DMS114 treated with DMSO at 0.1 percent for 48 hours (cell line): ENCODE data around the gene DOK1.
A peak's percentile ranks its signal among the peaks of the same experiment; 100 is the strongest.

ENCODE experiments used
- DNase-seq: peaks from one replicate; lab custom pipeline; 2025; ENCODE audit not compliant: unreplicated experiment; lab: John Stamatoyannopoulos, UW

The DOK1 gene

DNA sequence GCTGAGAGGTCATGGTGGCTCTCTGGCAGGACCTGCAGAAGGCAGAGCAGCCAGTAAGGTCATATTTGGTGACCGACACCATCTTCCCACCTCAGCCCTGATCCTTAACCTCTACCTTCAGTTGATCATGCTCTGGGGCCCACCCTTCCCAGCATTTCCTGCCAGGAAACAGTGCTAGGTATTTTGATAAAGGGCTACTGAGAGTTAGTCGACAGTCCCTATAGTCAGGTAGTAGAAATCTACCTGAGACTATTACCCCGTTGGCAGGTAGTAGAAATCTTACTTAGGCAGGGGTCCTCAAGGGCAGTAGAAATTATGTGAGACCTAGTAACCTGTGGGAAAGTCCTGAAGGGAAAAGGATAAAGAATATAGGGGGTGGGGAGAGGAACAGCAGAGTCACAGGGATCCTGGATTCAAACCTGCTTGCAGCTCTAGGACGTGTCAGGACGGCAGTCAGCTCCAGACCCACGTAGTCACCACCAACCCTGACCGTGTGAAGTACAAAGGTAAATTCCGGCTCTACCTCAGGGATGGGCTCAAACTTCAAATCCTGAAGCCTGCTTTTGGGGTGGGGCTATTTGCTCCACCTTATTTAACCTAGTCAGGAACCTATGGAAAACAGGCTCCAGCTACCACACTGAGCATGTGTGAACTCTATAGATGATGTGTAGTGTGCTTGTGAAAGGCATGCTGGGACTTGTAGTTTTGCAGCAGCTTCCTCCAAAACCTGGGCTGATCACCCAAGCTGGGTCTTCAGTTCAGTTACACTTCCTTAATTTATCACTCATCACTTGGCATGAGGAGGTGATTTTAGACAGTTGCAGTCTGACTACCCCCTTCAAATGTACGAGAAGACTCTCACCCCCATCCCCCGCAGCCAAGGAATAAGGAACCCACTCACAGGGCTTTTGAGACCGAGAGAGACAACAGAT is 28.5 kb upstream of the DOK1 start, which contains the start of gene DQX1:
TSS of gene DQX1 (minus strand) at position 515 of the 932 bp plus-strand sequence. CDS start at position 13, 502 bp downstream.
- peak; percentile 66 for DNase-seq

DNA sequence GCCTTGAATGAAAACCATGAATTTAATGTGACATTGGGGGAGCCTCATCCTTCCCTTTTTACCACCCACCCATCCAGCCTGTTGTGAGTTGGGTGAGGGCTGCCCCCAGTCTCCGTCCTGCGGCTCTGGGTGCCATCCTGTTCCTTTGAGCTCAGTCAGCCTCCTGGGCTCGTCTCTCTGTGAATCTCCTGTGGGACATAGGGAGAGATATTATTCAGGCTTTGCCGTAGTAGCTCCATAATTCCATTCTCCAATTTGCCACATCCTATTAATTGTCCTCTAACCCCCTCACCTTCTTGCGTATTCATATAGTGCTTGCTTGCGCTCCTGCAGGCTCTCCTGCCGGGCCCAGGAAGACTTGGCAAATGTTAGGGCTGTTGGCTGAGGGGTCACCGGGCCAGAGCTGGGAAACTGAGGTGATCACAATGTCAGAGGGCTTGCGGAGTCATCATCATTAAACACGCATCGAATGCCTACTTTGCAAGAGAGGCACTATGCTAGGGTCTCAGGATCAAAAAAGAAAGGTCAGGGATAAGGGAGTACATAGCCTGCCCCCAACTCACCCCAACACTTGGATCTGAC is 27.8 kb upstream of the DOK1 start:
- no peak for DNase-seq

DNA sequence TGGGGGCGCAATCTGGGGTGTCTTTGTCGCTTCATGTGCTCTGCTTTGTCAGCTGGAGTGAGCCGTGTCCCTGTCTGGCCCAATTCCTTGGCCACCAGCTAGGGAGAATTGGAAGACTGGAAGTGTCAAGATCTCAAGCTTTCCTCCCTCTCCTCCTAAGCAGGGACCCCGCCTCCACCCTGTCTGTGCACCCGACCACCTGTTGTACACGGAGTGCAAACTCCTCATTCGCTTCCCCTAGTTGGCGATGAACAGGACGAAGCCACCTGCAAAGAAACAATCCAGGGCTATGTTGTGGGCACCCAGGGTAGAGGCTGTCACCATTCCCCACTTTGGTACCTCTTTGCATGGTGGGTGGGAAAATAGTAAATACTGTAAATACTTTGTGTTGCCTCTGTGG is 26.8 kb upstream of the DOK1 start:
- DNase-seq: no peak

DNA sequence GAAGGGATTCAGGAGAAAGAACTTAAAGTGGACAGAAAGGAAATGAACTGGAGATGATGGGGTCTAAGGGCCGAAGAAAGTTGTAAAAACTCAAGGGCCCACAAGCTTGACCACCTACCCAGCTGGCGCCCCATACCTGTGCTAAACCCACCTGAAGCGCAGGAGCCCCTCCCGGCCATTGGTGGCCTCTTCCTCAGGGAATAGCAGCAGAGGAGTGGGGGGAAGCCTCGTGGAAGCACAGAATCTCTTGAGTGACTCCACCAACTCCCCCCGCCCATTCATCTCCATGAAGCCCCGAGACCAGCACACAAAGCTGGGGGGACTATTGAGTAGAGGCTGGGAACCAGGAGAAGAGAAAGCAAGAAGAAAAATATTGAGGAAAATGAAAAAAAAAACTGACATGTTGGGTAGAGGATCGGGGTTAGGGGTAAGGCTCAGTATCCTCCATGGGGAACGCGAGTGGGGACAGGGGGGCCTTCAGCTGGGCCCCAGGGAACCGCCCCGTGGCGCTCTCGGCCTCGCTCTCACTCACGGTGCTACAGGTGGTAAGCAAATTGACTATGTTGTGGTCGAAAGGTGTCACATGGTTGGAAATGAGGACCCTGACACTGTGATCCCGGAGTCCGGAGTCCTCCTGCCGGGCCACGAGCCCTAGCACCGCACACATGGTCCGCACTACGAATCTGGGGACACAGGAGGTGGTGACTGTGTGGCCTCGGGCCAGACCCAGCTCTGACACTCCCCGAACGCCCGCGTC is 25.7 kb upstream of the DOK1 start:
- DNase-seq: no peak

DNA sequence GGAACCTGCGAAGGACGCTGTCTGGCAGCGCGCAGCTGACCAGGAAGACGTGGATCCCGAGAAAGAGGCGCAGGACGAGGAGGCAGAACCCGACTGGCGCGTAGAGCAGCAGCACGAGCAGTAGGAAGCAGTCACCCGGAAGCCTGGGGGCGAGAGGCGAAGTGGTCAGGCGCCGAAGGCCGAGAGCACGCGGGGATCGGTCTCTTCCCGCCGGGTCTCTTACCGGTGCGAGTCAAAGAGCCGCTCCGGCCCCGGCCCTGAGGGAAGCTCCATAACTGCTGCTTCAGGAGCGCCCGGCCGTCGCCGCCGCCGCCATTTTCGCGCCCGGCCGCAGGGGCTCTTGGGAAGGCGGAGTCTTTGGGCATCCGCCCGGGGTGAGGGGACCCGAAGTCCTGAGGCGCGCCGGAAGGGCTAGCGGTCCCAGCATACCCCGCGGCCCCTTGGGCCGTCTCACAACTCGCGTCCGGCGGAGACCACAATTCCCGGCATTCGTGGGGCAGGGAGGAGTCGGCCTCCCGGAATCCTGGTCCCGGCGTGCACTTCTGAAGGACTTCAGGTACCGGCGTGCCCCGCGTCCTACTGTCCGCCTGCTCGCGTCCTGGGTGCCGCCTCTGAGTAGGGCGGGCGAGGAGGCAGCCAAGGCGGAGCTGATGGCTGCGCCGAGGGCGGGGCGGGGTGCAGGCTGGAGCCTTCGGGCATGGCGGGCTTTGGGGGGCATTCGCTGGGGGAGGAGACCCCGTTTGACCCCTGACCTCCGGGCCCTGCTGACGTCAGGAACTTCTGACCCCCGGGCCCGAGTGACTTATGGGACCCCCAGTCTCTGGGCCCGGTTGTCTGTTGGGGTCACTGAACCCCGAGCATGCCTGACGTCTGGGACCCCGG is 24.9 kb upstream of the DOK1 start, which contains the start of the genes AUP1 and HTRA2:
TSS of gene AUP1 (minus strand) at position 350 of the 882 bp plus-strand sequence. CDS start at position 273, 77 bp downstream.
TSS of gene HTRA2 (plus strand) at position 577 of the 882 bp plus-strand sequence. CDS start at position 651, 74 bp downstream.
- DNase-seq: peak; percentile 96

DNA sequence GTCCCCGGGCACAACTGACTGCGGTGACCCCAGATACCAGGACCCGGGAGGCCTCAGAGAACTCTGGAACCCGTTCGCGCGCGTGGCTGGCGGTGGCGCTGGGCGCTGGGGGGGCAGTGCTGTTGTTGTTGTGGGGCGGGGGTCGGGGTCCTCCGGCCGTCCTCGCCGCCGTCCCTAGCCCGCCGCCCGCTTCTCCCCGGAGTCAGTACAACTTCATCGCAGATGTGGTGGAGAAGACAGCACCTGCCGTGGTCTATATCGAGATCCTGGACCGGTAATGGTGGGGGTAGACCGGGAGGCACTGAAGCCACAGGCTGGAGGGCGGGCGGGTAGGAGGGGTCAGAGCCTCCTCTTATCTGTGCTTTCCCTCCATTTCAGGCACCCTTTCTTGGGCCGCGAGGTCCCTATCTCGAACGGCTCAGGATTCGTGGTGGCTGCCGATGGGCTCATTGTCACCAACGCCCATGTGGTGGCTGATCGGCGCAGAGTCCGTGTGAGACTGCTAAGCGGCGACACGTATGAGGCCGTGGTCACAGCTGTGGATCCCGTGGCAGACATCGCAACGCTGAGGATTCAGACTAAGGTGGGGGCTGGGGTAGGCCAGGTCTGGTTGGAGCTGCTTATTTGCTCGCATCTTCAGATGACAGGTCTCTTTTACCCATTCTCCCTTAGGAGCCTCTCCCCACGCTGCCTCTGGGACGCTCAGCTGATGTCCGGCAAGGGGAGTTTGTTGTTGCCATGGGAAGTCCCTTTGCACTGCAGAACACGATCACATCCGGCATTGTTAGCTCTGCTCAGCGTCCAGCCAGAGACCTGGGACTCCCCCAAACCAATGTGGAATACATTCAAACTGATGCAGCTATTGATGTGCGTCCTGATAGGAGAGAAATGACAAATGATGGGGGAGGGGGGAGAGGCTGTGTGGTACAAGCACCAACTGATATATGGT is 24.0 kb upstream of the DOK1 start:
- no peak for DNase-seq

DNA sequence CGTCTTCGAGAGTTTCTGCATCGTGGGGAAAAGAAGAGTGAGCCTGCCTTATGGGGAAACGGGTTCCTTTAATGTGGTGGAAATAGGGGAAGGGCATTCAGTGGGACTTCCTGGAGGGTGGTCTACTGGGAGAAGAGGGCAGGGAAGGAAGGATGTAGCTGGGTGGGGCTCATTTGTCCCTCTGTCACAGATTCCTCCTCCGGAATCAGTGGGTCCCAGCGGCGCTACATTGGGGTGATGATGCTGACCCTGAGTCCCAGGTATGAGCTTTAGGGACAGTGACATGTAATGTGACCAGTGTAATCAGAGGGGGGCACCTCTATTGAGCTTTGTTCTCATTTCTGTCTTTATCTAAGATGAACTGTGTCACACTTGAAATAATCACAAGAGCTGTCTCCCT is 22.9 kb upstream of the DOK1 start:
- DNase-seq: no peak

DNA sequence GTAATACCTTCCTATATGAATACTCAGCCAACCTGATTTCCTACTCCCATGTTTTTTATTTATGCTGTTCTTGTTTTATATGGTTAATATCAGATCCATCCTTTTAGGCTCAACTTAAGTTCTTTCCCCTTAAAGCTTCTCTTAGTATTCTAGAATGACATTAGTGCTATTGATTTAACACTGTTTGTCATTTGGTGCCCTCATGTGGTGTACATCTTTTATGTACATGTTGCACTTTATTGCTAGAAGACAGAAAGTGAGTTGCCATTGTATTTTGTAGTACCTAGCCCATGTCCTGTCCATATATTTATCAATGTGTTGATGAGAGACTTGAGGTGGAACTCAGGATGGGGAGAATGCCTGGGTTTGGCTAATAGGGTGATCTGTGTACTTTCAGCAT is 22.3 kb upstream of the DOK1 start:
- peak; percentile 70 for DNase-seq

DNA sequence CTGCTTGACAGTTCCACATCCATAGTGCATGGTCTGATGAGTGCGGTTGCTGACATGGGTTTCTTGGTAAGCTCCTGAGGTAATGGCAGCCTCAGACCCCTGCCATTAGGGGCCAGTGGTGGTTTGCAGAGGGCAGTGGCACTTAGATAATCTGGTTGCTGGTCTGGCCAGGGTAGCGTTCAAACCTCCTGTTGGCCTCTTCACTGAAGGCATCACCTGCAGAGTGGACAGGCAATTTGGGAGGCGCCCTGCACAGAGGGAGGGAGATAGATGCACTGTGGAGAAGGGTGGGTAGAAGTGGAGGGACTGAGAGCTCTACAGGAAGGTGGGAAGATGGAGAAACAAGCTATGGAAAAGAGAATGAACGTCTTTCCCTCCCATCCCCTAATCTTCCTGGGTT is 21.1 kb upstream of the DOK1 start:
- DNase-seq: no peak

DNA sequence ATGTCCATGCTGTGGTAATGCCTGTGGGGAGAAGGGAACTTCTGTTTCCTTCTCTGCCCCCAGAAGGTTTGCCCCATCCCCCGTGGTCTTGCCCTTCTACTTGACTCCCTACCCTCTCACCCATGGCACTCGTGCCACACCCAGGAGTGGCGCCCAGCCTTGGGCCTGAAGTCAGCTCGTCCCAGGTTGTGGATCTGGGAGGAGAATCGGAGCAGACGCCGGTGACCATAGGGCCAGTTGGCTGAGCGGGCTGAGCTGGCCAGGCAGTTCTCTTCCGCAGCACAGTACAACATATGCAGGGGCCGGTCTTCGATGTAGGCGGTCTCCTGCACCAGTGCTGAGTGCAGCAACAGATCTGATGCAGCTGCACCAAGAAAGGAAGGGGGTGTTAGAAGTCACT is 20.1 kb upstream of the DOK1 start:
- no peak for DNase-seq

DNA sequence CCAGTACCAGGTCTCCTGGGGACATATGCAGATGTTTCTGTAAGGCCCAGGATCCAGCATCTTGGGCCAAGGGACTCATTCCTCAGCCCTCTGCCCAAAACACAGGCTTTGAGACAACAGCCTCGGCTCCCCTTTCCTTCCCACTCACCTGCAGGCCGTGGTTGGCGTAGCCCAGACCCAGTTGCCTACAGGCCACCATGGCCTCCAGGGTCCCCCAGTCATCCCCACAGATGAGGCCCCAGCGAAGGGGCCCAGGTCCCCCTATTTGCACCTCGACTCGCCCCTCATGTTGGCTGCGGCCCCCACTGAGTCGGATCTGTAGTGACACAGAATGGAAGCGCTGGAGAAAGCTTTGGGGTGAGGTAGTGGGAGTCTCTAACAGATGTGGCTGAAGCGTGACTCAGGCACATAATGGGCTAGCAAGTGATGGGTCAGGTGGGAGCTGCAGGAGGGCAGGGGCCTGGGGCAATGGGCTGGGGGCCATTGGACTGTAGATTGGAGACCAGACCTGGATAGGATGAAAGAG is 19.0 kb upstream of the DOK1 start:
- no peak for DNase-seq

DNA sequence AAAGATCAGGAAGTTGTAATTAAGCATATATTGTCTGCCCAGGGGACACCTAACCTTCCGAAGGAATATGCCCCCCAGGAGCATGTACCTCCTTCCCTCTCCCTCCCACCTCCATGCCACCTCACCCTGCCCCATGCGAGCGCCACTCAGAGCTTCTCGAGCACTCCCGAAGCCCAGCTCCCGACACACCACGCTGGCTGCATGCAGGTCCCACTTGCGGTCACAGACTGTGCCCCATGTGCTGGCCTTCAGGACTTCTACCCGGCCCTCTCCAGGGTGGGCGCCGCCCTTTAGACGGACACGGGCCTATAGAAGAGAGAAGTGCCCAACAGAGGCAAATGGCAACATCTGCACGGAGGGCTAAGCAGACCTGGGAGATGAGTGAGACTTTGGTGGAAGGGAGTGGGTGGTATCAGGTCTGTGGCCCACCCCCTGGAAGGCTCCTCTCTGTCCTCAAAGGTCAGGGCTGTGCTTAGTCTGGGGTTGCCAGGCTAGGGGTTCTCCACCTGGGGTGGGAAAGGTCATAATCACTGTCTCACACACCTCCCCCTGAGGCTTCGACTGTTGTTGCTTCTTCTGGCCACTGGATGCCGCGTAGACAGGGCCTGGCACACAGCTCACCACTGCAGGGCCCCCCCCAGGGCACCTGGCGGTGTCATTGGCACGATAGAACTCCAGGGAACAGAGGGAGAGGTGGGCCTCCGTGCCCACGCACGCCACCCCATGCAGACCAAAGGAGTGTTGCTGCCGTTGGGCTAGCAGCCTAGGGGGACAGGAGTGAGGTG is 18.2 kb upstream of the DOK1 start:
- DNase-seq: no peak

DNA sequence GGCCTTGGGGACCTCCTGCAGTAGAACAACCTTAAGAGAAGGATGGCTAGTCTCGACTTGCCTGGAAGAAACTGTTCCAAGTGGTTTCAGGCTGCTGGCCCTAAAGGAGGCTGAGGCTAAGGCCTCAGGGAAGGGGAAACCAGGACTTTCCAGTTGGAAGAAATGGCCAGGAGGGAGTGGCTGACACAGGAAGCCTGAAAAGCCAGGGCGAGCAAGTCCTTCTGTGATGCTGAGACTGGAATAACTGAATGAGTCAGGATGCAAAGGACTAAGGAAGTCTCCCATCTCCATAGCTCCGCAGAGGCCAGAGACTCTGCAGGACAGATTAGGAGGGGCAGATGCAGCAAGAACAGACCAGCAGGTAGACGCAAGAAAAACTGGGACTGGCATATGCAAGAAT is 17.4 kb upstream of the DOK1 start:
- DNase-seq: no peak

DNA sequence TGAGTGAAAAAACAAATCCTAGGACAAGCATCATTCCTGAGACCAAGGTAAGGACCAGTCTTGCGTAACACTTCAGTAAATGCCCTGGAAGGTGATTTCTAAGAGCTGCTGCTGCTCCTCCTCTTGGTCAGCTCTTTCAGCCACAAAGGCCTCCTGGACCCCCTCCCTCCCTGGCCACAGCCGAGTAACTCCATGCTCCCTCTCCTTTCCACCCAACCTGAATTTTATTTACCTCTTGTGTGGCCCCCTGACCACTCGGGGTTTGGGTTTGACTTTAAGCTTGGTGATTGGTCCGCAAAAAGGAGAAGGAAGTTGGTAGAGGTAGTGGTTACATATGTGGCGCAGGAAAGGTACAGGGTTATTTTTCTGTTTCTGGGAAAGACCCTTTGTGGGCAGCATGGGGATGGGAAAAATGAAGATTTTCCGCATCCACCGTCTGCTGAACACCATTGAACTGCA is 15.6 kb upstream of the DOK1 start:
- no peak for DNase-seq

DNA sequence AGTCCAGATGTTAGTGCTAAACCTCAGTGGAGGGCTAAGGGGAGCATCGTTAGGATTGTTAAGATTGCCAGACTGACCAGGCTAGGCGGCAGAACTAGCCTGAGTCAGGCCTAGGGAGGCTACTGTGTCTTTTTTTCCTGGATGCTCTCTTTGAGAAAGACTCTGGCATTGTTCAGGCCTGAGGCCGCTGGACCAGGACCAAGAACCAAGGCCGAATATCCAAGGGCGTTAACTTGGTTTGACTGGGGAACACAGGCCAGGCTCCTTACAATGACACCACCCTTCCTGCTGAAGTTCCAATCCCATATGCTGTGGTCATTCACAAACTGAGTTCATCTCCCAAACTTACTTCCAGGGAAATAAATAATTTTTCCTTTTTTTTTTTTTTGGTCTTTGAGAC is 14.2 kb upstream of the DOK1 start:
- DNase-seq: no peak

DNA sequence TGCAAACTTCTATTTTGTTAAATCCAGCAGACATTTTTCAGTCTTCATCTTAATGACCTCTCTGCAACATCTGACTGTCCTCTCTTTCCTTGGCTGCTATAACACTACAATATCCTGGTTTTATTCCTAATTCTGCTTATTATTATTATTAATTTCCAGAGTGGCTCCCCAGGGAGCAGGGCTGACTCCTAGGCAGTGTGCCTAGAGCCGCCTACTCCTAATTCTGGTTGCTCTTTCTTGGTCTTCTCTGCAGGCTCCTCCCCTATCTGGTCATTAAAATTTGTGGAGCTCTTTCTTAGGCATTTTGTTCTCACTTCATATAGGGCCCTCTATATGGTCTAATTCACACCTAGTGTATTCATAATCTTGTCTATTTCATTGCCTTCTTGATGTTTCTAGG is 11.5 kb upstream of the DOK1 start:
- DNase-seq: no peak

DNA sequence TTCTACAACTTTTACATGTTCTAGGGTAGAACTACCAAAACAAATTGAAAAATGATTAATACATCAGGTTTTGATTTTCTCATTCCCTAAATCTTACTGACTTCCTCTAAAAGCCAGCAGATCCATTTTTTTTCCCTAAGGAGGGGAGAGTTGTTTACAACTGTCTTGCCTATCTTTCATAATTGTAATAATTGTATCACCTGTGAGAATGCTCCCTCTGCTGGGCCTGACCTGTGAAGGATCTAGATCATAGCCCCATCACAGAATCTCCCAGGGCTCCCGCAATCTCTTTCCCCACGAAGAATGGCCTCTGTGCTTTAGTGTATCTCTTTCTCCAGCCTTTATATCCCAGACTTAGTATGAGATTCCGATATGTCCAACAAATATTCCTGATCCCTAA is 9.9 kb upstream of the DOK1 start:
- DNase-seq: no peak

DNA sequence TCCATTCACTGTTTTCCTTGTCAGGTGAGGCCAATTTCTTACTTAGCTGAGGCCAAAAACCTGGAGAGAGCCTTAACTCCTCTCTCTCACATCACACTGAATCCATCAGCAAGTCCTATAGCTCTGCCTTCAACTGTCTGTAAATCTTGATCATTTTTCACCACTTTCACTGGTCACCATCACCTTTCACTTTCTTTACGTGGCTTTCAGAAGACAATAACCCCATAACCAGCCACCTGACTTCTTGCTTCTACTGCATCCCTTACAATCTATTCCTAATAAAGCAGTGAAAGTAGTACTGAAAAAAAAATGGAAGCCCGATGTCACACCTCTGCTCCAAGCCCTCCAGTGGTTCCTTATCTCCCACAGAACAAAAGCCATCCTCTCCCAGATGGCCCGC is 8.5 kb upstream of the DOK1 start:
- DNase-seq: no peak
